Suprapubic skin (tissue), 4 donors: ENCODE data around the gene HEXA. TPM values are rescaled to one million over a fixed set of nuclear protein-coding genes. Genes with fewer than 3 reads are reported as not detected.
A peak's percentile ranks its signal among the peaks of the same experiment; 100 is the strongest.

Experiments used
- DNase-seq, 2 donors: peaks; one replicate each; pipeline ENCODE4 v3.0.0-alpha.2; 2019; ENCODE audit warnings: low spot score in 2 of 2
- H3K27ac ChIP-seq: fragments of 200-600 bp; sonication (generic); one replicate; pipeline ENCODE4 v1.5.1; 2019
- H3K27me3 ChIP-seq: fragments of 200-600 bp; sonication (generic); one replicate; pipeline ENCODE4 v1.5.1; 2019
- H3K36me3 ChIP-seq: fragments of 200-600 bp; sonication (generic); one replicate; pipeline ENCODE4 v1.5.1; 2019
- H3K4me1 ChIP-seq: fragments of 200-600 bp; sonication (generic); one replicate; pipeline ENCODE4 v1.5.1; 2019
- H3K4me3 ChIP-seq: fragments of 200-600 bp; sonication (generic); one replicate; pipeline ENCODE4 v1.5.1; 2019; ENCODE audit warnings: mild to moderate bottlenecking
- H3K9me3 ChIP-seq: fragments of 200-600 bp; sonication (generic); one replicate; pipeline ENCODE4 v1.5.1; 2019
- CTCF ChIP-seq, 2 donors: fragments of 200-600 bp in 1 of 2; fragments of 450-650 bp in 1 of 2; sonication (generic) in 1 of 2; IDR thresholded peaks; one replicate each; pipeline ENCODE4 v1.5.1; 2016 to 2019; ENCODE audit warnings: antibody characterized with exemption in 2 of 2, mild to moderate bottlenecking in 1 of 2, moderate library complexity in 1 of 2
- EP300 ChIP-seq: sonication (generic); formaldehyde crosslinking; IDR thresholded peaks from one replicate; pipeline ENCODE4 v1.6.1; 2017; ENCODE audit warnings: antibody characterized with exemption
- POLR2A ChIP-seq, 2 donors: fragments of 450-650 bp; IDR thresholded peaks; one replicate each; pipeline ENCODE4 v1.6.1; 2017; ENCODE audit warnings: antibody characterized with exemption in 2 of 2, mild to moderate bottlenecking in 2 of 2, moderate library complexity in 2 of 2
- POLR2AphosphoS5 ChIP-seq, 3 donors: sonication (generic); formaldehyde crosslinking; IDR thresholded peaks; one replicate each; pipeline ENCODE4 v1.6.1; 2017; ENCODE audit warnings: antibody characterized with exemption in 3 of 3
- WGBS: methylation state at CpG from one replicate; pipeline ENCODE4 v1.1.5; 2018; 5-methylcytosine and 5-hydroxymethylcytosine counted together
- total RNA-seq, 4 donors: library from RNA; depleted of rRNA; stranded (reverse); fragments of >200 nt; gene quantifications; one replicate each; pipeline ENCODE4 v1.1.0, GENCODE V29; 2016

Gene HEXA
- total RNA-seq, 4 donors from 2014 or later, result 34.8 to 60.2 (median 45.8) TPM

- peaks cover 47% of the 10 kb centered on the region for H3K4me1 ChIP-seq
- DNase-seq, result no peak
- 0% methylated on average over 11 of the region's 17 CpGs for WGBS
Observed at GRCh38 chr15:72375501-72375845, 341 bp downstream of the HEXA start.

GRCh38 chr15:72372361-72372760 is 3.5 kb downstream of the HEXA start:
- H3K9me3 ChIP-seq, result no peaks in the 10 kb centered on the region
- no peak overlapping the region for H3K27ac ChIP-seq
- no peak for DNase-seq
- no peaks in the 10 kb centered on the region for H3K27me3 ChIP-seq
- peaks cover 3% of the 10 kb centered on the region for H3K36me3 ChIP-seq
- no peak overlapping the region for H3K4me3 ChIP-seq
- H3K4me1 ChIP-seq, result peaks cover 63% of the 10 kb centered on the region
- TF ChIP-seq EP300, result no peak
- no peak for TF ChIP-seq POLR2A (IDR thresholded peaks at IDR 0.05)
- no peak for TF ChIP-seq POLR2AphosphoS5 (IDR thresholded peaks at IDR 0.05)
- TF ChIP-seq CTCF (IDR thresholded peaks at IDR 0.05), result no peak

More at GRCh38 chr15:72375501-72375845, 341 bp downstream of the HEXA start:
- no peaks in the 10 kb centered on the region for H3K9me3 ChIP-seq
- H3K27ac ChIP-seq, result peak overlapping the region; percentile 93
- H3K36me3 ChIP-seq, result no peaks in the 10 kb centered on the region
- TF ChIP-seq POLR2AphosphoS5 (IDR thresholded peaks at IDR 0.05) (no peak), EP300 (no peak), POLR2A (IDR thresholded peaks at IDR 0.05) (no peak), CTCF (IDR thresholded peaks at IDR 0.05) (no peak)
- H3K4me3 ChIP-seq, result peak overlapping the region; percentile 83
- H3K27me3 ChIP-seq, result no peaks in the 10 kb centered on the region

DNA sequence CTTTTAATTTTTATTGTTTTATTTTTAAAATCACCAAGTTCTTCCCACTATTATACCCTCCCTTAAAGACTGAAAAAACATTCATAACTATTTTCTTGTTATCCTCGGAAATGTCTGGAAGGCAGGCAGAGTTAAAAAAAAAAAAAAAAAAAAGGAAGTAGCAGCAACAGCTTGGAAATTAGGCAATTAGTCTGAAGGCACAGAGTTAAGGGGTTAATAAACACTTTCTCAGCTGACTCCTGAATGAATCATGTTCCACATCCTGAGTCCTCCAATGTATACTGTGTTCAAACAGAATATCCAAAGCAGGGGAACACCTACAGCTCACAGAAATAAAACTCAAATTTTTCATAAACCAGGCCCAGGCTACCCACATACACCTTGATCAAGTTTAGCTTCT is 5.8 kb downstream of the HEXA start:
- TF ChIP-seq CTCF (IDR thresholded peaks at IDR 0.05), result no peak
- no peak for TF ChIP-seq POLR2AphosphoS5 (IDR thresholded peaks at IDR 0.05)
- TF ChIP-seq POLR2A (IDR thresholded peaks at IDR 0.05), result no peak
- no peak for TF ChIP-seq EP300
- peaks cover 43% of the 10 kb centered on the region for H3K4me1 ChIP-seq
- H3K27me3 ChIP-seq, result no peaks in the 10 kb centered on the region
- H3K4me3 ChIP-seq, result no peak overlapping the region
- peaks cover 3% of the 10 kb centered on the region for H3K36me3 ChIP-seq
- WGBS, result 77% methylated on average over 1 of the region's 1 CpG
- H3K9me3 ChIP-seq, result no peaks in the 10 kb centered on the region
- DNase-seq, result no peak
- H3K27ac ChIP-seq, result no peak overlapping the region

DNA sequence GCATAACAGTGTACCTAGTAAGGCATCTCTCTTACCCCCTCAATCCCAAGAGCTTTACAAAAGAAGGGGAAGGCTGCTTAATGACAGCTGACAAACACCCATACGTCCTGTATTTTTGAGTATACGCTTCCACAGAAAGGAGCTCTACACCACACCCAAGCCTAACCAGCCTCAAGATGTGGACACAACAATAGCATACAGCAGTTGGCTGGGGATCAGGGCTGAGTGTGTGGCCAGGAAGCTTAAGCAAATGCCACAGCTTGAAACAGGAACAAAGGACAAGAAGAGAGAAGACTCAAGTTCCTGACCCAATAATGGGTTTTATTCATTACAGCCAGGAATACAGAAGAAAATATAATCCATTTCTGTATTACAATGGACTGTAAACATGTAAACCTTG is 6.9 kb downstream of the HEXA start:
- Histone ChIP-seq H3K27ac (no peak overlapping the region), H3K4me1 (peaks cover 33% of the 10 kb centered on the region), H3K27me3 (no peaks in the 10 kb centered on the region), H3K4me3 (no peak overlapping the region), H3K36me3 (peaks cover 3% of the 10 kb centered on the region), H3K9me3 (no peaks in the 10 kb centered on the region)
- TF ChIP-seq EP300, result no peak
- TF ChIP-seq POLR2A (IDR thresholded peaks at IDR 0.05), result no peak
- no peak for TF ChIP-seq CTCF (IDR thresholded peaks at IDR 0.05)
- no peak for TF ChIP-seq POLR2AphosphoS5 (IDR thresholded peaks at IDR 0.05)
- peak in 1 of 2 donors; percentile 70 for DNase-seq
- WGBS, result 69% methylated on average over 2 of the region's 2 CpGs

DNA sequence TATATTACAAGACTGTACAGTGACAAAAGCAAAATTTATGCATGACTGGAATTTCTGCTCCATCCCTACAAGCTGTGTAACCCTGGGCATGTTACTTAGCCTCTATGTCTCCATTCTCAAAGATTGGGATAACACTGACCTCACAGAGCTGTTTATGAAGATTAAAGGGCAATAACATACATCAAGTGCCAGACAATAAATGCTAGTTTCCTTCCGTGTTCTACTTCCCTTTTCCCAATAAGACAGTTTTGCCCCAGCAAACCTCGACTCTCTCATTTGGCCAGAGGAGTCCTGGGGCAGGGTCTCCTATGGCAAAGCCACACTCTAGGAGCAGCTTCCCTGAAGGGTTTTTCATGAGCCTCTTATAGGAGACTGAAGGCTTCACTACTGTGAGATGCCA is 7.5 kb downstream of the HEXA start:
- peaks cover 3% of the 10 kb centered on the region for H3K36me3 ChIP-seq
- peaks cover 33% of the 10 kb centered on the region for H3K4me1 ChIP-seq
- no peaks in the 10 kb centered on the region for H3K9me3 ChIP-seq
- H3K4me3 ChIP-seq, result no peak overlapping the region
- DNase-seq, result no peak
- peak overlapping the region; percentile 44 for H3K27ac ChIP-seq
- WGBS, result 90% methylated on average over 2 of the region's 2 CpGs
- no peaks in the 10 kb centered on the region for H3K27me3 ChIP-seq
- TF ChIP-seq POLR2A (IDR thresholded peaks at IDR 0.05) (no peak), POLR2AphosphoS5 (IDR thresholded peaks at IDR 0.05) (no peak)

DNA sequence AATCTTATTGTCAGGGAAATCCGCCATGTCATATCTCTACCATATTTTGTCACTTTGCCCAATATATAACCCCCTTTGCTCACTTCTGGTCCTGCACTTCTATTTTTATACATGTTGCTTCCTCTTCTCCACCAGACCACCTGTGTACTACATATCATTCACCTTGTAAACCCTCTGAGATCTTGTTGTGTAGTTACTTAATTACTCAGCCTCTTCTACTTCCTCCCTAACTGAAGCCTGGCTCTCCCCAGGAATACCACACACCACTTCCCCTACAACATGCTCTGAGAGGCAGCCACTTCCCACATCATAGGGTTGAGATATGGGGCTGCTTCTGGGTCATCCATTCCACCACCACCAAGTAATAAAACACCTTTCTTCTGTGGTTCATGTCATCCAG is 10.0 kb downstream of the HEXA start:
- H3K4me3 ChIP-seq, result no peak overlapping the region
- H3K36me3 ChIP-seq, result peaks cover 3% of the 10 kb centered on the region
- peaks cover 24% of the 10 kb centered on the region for H3K4me1 ChIP-seq
- H3K27ac ChIP-seq, result no peak overlapping the region
- TF ChIP-seq POLR2AphosphoS5 (IDR thresholded peaks at IDR 0.05) (no peak), EP300 (no peak), CTCF (IDR thresholded peaks at IDR 0.05) (no peak), POLR2A (IDR thresholded peaks at IDR 0.05) (no peak)
- no peak for DNase-seq
- 94% methylated on average over 1 of the region's 1 CpG for WGBS
- no peaks in the 10 kb centered on the region for H3K27me3 ChIP-seq
- H3K9me3 ChIP-seq, result no peaks in the 10 kb centered on the region
